ENCODE results near the gene CEP95.
A peak's percentile ranks its signal among the peaks of the same experiment; 100 is the strongest.
"Not testable (repeated sequence)": the region's sequence is repeated elsewhere in the genome, so short reads cannot be mapped to it uniquely, and the experiment has no call there.

Gene CEP95

DNA sequence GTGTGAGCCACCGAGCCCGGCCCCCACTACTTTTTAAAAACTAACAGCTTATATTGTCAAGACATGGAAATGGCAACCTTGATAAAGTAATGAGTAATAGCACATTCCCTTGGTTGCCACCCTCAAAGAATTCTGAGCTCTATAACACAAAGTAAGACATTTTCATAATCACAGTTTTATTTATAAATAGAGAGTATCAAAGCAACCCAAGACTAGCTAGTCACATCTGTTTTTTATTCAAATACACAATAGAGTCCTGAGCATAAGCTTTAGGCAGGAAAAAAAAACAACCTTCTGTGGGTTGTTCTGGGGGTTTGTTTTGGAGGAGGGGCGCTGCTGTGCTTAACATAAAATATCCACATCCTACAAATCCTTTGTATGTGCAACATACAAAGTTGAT, 68.7 kb downstream of the CEP95 start:
- DNase-seq (ENCODE audit: low read depth) = peak; percentile 25

- DNase-seq (ENCODE audit: low read depth) = not testable (repeated sequence)
These were observed 70.2 kb downstream of the CEP95 start for GRCh38 chr17:64577025-64577424.

GRCh38 chr17:64579917-64580316, 73.1 kb downstream of the CEP95 start:
- DNase-seq (ENCODE audit: low read depth) = no peak

GRCh38 chr17:64580384-64581315, 73.9 kb downstream of the CEP95 start:
- peak; percentile 56 for DNase-seq (ENCODE audit: low read depth)

DNA sequence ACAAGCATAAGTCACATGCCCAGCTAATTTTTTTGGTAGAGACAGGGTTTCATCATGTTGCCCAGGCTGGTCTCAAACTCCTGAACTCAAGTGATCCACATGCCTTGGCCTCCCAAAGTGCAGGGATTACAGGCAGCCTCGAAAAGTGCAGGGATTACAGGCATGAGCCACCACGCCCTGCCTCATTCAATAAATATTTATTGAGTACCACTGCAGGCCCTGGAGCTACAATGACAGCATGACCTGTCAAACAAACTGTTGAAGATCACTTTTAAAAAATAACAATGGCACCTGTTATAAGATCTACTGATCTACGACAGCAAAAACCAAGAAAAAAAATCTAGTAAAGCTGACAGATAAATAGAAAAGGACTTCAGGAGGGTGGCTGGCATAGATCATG, 76.3 kb downstream of the CEP95 start:
- no peak for DNase-seq (ENCODE audit: low read depth)

GRCh38 chr17:64585146-64585545, 78.4 kb downstream of the CEP95 start:
- DNase-seq (ENCODE audit: low read depth) = no peak

All from EH (cell line).